Calu3 (cell line): Measurements from ENCODE around the gene CCL27. TPM values are rescaled to one million over a fixed set of nuclear protein-coding genes. Genes with fewer than 3 reads are reported as not detected.

ENCODE experiments used
- BruUV-seq: library from RNA; stranded (reverse); fragments of 400-500 nt; replicated peaks from 2 replicates; lab custom pipeline; 2021; lab: Mats Ljungman, UMichigan
- CTCF ChIA-PET: fragments of 300-600 bp; sonication (Branson Sonifier 250); formaldehyde crosslinking; loops from one replicate; lab custom pipeline; 2022; ENCODE audit warnings: antibody characterized with exemption; lab: Charles Lee
- DNase-seq: peaks from one replicate; pipeline ENCODE4 v3.0.0; 2022
- H3K27ac Mint-ChIP-seq: one replicate; pipeline ENCODE4 v1.8.0; 2022; ENCODE audit warnings: mixed read lengths; ENCODE audit not compliant: unreplicated experiment
- H3K27me3 Mint-ChIP-seq: one replicate; pipeline ENCODE4 v1.8.0; 2022; ENCODE audit warnings: mixed read lengths; ENCODE audit not compliant: unreplicated experiment
- H3K36me3 Mint-ChIP-seq: one replicate; pipeline ENCODE4 v1.8.0; 2022; ENCODE audit warnings: mild to moderate bottlenecking, moderate library complexity, mixed read lengths; ENCODE audit not compliant: insufficient read depth, unreplicated experiment
- H3K4me1 Mint-ChIP-seq: one replicate; pipeline ENCODE4 v1.8.0; 2022; ENCODE audit warnings: mild to moderate bottlenecking, low read depth, mixed read lengths; ENCODE audit not compliant: unreplicated experiment
- H3K4me3 Mint-ChIP-seq: one replicate; pipeline ENCODE4 v1.8.0; 2022; ENCODE audit warnings: mild to moderate bottlenecking, low read depth, moderate library complexity, mixed read lengths; ENCODE audit not compliant: unreplicated experiment
- H3K9me3 Mint-ChIP-seq: one replicate; pipeline ENCODE4 v1.8.0; 2022; ENCODE audit warnings: low read depth, mixed read lengths; ENCODE audit not compliant: unreplicated experiment
- intact Hi-C: fragments of 100-400 bp; cut with micrococcal nuclease; formaldehyde crosslinking; loops from one replicate; pipeline ENCODE4 v1.10.0; 2022; ENCODE audit not compliant: unreplicated experiment
- total RNA-seq: library from RNA; stranded (reverse); gene quantifications from 2 replicates; pipeline ENCODE4 v1.2.3, GENCODE V29; 2022
- TF ChIP-seq, protein P1 (sequence below): fragments of 200-600 bp; IDR thresholded peaks from one replicate; pipeline ENCODE4 v1.8.0; 2022; ENCODE audit warnings: antibody characterized with exemption; ENCODE audit not compliant: unreplicated experiment

The CCL27 gene
- total RNA-seq, 1 experiment from 2014 or later: not detected

DNA sequence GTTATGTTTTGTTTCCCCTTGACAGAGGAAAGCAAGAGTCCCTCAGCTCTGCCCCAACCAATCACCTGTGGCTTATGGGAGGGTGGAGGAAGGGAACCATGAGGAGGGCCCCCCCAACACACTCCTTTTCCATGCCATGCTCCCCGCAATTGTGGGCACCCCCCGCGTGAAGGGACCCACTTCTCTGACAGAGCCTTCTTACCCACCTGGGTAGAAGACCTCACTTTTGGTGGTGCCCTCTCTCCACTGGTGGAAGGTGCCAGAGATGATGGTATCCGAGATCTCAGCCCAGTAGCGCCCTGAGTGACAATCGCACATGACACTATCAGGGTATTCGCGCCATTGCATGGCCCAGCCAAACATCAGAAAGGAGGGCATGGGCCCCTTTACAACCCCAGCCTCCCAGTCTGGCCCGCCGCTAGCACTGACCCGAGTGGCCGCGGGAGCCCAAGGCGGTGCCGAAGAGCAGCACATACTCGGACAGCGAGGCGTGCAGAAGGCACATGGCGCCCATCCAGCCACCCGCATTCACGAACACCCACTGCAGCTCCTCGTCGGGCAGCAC is 25.6 kb downstream of the CCL27 start:
- TF ChIP-seq, protein P1, sequence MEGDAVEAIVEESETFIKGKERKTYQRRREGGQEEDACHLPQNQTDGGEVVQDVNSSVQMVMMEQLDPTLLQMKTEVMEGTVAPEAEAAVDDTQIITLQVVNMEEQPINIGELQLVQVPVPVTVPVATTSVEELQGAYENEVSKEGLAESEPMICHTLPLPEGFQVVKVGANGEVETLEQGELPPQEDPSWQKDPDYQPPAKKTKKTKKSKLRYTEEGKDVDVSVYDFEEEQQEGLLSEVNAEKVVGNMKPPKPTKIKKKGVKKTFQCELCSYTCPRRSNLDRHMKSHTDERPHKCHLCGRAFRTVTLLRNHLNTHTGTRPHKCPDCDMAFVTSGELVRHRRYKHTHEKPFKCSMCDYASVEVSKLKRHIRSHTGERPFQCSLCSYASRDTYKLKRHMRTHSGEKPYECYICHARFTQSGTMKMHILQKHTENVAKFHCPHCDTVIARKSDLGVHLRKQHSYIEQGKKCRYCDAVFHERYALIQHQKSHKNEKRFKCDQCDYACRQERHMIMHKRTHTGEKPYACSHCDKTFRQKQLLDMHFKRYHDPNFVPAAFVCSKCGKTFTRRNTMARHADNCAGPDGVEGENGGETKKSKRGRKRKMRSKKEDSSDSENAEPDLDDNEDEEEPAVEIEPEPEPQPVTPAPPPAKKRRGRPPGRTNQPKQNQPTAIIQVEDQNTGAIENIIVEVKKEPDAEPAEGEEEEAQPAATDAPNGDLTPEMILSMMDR: no peak
- H3K4me1 Mint-ChIP-seq: peaks cover 10% of the 10 kb centered on the region
- H3K9me3 Mint-ChIP-seq: no peaks in the 10 kb centered on the region
- BruUV-seq: no TSS peak
- DNase-seq: no peak
- intact Hi-C loops: no loop called here
- CTCF ChIA-PET: interaction anchor here (0.6 to 1.3 kb wide), 3 partner anchors 10 to 256 kb away, joined by 3 to 5 read pairs (median 3); partner anchors contain the start of gene GALT
- peaks cover 16% of the 10 kb centered on the region for H3K36me3 Mint-ChIP-seq
- no peaks in the 10 kb centered on the region for H3K27me3 Mint-ChIP-seq
- H3K4me3 Mint-ChIP-seq: peak overlapping the region; percentile 83
- no peak overlapping the region for H3K27ac Mint-ChIP-seq

DNA sequence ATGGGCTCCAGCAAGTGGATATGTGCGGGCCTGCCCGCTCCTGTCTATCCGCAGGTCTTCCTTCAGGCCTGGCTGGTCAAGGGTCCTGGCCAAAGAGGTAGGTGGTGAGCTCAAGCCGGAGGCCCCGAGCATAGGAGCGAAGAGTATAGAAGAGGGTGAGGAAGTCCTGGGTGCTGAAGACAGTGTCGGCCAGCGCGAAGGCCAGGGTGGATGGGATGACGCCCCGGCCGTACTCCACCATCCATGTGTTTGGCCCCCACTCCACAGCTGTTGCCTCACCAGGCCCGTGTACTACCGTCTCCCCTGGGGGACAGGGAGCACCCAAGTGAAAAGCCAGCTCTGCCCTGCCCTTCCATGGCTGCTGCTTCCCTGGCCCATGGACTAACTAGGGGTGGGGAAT is 26.9 kb downstream of the CCL27 start:
- DNase-seq: no peak
- no peaks in the 10 kb centered on the region for H3K9me3 Mint-ChIP-seq
- peak overlapping the region; percentile 83 for H3K4me3 Mint-ChIP-seq
- peaks cover 6% of the 10 kb centered on the region for H3K27me3 Mint-ChIP-seq
- H3K27ac Mint-ChIP-seq: no peak overlapping the region
- CTCF ChIA-PET: no interaction called here
- H3K36me3 Mint-ChIP-seq: peaks cover 16% of the 10 kb centered on the region
- H3K4me1 Mint-ChIP-seq: peaks cover 10% of the 10 kb centered on the region
- intact Hi-C loops: no loop called here
- TF ChIP-seq, protein P1: no peak
- BruUV-seq: no TSS peak

DNA sequence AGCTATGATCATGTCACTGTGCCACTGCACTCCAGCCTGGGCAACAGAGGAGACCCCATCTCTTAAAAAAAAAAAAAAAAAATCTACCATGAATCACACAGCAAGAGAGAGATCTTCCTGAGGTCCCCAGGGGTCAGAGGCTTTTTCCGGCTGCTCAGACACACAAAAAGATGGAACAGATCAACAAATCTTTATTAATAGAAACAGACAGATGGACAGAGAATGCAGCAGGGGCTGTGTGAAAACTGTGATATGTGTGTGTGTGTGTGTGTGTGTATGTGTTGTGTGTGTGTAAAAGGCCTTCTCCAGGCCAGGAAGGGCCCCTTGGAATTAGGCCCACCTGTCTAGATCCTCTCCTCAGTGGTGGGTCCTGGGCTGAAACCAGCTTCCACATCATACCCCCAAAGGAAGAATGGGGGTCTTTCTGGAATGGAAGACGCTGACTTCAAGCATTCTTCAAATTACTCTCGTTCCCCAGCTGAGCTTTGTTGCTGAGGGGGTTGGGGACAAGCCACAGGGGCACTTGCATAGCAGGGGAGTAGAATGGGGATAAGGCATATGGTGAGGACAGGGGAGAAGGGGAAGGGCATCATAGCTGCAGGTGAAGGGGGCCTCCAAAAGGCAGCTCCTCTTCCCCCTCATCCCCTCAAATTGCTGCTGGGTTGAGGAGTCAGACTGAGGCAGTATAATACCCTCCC is 27.8 kb downstream of the CCL27 start:
- no peak overlapping the region for H3K4me3 Mint-ChIP-seq
- peaks cover 16% of the 10 kb centered on the region for H3K36me3 Mint-ChIP-seq
- TF ChIP-seq, protein P1: no peak
- intact Hi-C loops: loop anchor here (1.0 kb wide), 1 partner anchor 22 kb away; the partner anchor contains the start of gene RPP25L
- H3K27ac Mint-ChIP-seq: no peak overlapping the region
- BruUV-seq: TSS peak; percentile 69
- peaks cover 10% of the 10 kb centered on the region for H3K4me1 Mint-ChIP-seq
- H3K9me3 Mint-ChIP-seq: no peaks in the 10 kb centered on the region
- DNase-seq: no peak
- CTCF ChIA-PET: no interaction called here
- H3K27me3 Mint-ChIP-seq: peaks cover 15% of the 10 kb centered on the region

DNA sequence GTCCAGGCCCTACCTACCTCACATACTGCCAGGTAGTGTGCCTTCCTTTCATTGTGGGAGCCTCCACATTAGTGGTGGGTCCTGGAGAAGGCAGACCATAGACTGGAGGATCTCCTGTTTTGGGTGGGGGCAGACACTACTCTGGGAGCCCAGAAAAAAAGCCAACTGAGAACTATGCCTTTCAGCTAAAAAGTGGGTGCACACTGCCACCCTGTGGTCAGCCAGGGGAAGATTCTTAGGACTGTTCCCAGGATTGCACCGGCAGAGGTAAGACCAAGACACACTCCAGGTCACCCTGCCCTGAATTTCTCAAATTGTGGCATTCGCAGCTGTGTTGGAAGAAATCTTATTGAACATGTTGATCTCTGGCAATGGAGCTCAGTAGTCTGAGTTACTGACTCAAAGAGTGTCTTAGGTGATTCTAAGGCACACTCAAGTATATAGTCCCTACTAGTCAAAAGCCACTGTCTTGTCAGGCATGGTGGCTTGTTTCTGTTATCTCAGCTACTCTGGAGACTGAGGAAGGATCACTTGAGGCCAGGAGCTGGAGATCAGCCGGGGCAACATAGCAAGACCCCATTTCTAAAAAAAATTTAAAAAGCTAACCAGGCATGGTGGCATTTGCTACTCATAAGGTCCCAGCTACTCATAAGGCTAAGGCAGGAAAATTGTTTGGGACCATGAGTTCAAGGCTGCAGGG is 28.5 kb downstream of the CCL27 start:
- DNase-seq: peak; percentile 70
- intact Hi-C loops: loop anchor here (1.0 kb wide), 1 partner anchor 22 kb away; the partner anchor contains the start of gene RPP25L
- H3K4me3 Mint-ChIP-seq: no peak overlapping the region

More for the DNA sequence above, 28.5 kb downstream of the CCL27 start:
- H3K27ac Mint-ChIP-seq: no peak overlapping the region
- TF ChIP-seq, protein P1: peak; percentile 48
- CTCF ChIA-PET: interaction anchor here (0.6 to 1.0 kb wide), 3 partner anchors 22 to 356 kb away, joined by 3 to 4 read pairs (median 3); partner anchors contain the start of genes DNAJB5 and RPP25L
- BruUV-seq: no TSS peak
- peaks cover 10% of the 10 kb centered on the region for H3K4me1 Mint-ChIP-seq
- H3K27me3 Mint-ChIP-seq: peaks cover 22% of the 10 kb centered on the region
- peaks cover 16% of the 10 kb centered on the region for H3K36me3 Mint-ChIP-seq
- H3K9me3 Mint-ChIP-seq: no peaks in the 10 kb centered on the region
